Astrocyte of the cerebellum (primary cell): ENCODE measurements around the gene STIM2.
"Not testable (repeated sequence)": the region's sequence is repeated elsewhere in the genome, so short reads cannot be mapped to it uniquely, and the experiment has no call there.

Experiments
- DNase-seq: peaks from one replicate; pipeline ENCODE4 v3.0.0-alpha.2; 2011; ENCODE audit warnings: low read depth
- H3K4me3 ChIP-seq: 2 replicates; pipeline ENCODE4 v1.5.1; 2011; ENCODE audit warnings: mild to moderate bottlenecking, low read depth, low read length, moderate library complexity
- CTCF ChIP-seq: IDR thresholded peaks from 2 replicates; pipeline ENCODE4 v1.5.1; 2012; ENCODE audit warnings: low read length, low read depth, moderate library complexity, mild to moderate bottlenecking; ENCODE audit errors: missing control alignments
- in situ Hi-C: cut with HindIII; loops from 2 replicates; pipeline ENCODE4 v1.10.0; 2017; ENCODE audit warnings: low sequenced_read_pairs

Gene STIM2

GRCh38 chr4:26824667-26825066 lies 36.0 kb upstream of the STIM2 start:
- no peak for DNase-seq
- in situ Hi-C loops: no loop called here
- H3K4me3 ChIP-seq: no peak overlapping the region
- no peak for TF ChIP-seq CTCF

GRCh38 chr4:26826721-26827120 lies 33.9 kb upstream of the STIM2 start:
- DNase-seq: no peak
- TF ChIP-seq CTCF: no peak
- in situ Hi-C loops: no loop called here
- H3K4me3 ChIP-seq: no peak overlapping the region

DNA sequence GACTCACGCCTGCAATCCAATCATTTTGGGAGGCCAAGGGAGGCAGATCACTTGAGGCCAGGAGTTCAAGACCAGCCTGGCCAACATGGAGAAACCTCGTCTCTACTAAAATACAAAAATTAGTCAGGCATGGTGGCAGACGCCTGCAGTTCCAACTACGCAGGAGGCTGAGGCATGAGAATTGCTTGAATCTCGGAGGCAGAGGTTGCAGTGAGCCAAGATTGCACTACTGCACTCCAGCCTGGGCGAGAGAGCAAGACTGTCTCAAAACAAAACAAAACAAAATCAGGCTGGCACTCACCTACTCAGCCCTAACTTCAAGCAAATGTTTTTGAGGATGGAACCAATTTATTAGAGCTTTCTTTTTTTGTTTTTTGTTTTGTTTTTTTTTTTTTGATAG lies 33.3 kb upstream of the STIM2 start:
- H3K4me3 ChIP-seq, DNase-seq, in situ Hi-C loops: not testable (repeated sequence)

DNA sequence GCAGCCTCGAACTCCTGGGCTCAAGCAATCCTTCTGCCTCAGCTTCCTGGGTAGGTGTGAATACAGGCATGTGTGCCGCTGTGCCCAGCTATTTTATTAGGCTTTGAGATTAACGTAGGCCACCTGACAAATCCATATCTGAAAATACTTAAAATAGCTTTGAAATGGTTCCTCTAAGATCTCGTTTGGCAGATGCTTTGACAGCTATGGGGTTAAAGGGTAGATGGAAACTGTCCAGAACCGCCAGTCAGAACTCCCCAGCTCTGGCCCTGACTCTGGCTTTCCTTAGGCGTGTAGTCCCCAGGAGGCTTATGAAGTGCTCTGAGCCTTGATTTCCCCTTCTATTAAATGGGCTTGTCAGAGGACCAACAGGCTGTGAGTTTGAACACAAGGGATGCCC lies 32.8 kb upstream of the STIM2 start:
- in situ Hi-C loops: no loop called here
- no peak for TF ChIP-seq CTCF
- no peak overlapping the region for H3K4me3 ChIP-seq
- DNase-seq: no peak

- DNase-seq: no peak
- no peak overlapping the region for H3K4me3 ChIP-seq
- in situ Hi-C loops: no loop called here
- TF ChIP-seq CTCF: no peak
These were observed 31.6 kb upstream of the STIM2 start for GRCh38 chr4:26829018-26829417.

DNA sequence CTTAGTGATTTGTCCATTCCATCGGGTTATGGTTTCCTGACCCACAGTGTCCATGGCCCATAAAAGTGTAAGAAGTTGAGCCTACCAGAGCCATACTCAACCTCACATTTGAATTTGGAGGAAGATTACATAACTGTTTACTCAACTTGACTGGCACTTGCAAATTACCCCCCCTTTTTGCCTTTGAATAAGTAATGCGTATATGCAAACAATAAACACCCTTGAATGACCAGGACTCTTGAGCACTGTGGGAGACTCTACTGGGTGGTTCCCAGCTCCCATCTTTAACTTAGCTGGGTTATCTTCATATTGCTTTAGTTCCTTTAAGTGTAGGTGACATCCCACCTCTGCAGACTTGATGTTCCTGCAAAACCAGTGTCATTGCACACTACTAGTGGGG lies 30.6 kb upstream of the STIM2 start:
- no peak for TF ChIP-seq CTCF

GRCh38 chr4:26830701-26831100 lies 29.9 kb upstream of the STIM2 start:
- in situ Hi-C loops: no loop called here

More for the DNA sequence above, 30.6 kb upstream of the STIM2 start:
- DNase-seq: no peak
- in situ Hi-C loops: no loop called here
- no peak overlapping the region for H3K4me3 ChIP-seq

More at GRCh38 chr4:26830701-26831100, 29.9 kb upstream of the STIM2 start:
- TF ChIP-seq CTCF: no peak
- DNase-seq: no peak
- no peak overlapping the region for H3K4me3 ChIP-seq
